ENCODE data around the gene GLYAT. TPM values are rescaled to one million over a fixed set of nuclear protein-coding genes. Genes with fewer than 3 reads are reported as not detected.

The GLYAT gene
- total and polyA plus RNA-seq, 2 donors (not counting 1 experiment from before 2014, with no cell fraction given) = not detected

DNA sequence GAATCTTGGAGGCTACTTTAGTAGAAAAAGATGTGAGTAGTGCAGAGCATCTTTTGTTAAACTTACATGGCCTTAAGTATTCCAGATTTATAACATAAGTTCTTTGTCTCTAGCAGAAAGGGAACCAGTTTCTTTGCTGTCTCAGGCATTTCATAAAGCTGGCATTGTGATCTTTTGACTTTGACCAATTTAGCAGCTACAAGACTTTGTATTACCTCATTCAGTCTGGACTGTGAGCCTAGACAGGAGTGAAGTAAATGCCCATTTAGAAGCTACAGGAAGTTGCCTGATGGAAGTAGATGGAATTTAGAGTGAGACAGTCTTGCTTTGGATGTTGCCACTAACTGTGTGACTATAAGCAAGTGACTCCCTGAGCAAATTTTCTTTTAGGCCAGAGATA, 25.7 kb upstream of the GLYAT start:
- Histone ChIP-seq H3K36me3 (replicated peaks in 1 of 2; ENCODE audit: control extremely low read depth in 1 of 2, control insufficient read depth in 1 of 2, extremely low read depth in 1 of 2, insufficient read depth in 2 of 2, low read length in 1 of 2) (no peaks in the 10 kb centered on the region), H3K27me3 (replicated peaks in 1 of 4; ENCODE audit: control extremely low read depth in 1 of 4, control insufficient read depth in 3 of 4, insufficient read depth in 4 of 4, low read length in 3 of 4) (no peaks in the 10 kb centered on the region), H2AFZ (ENCODE audit: insufficient read depth, low read depth, low read length, poor library complexity, severe bottlenecking) (no peak overlapping the region), H3K4me3 (ENCODE audit: control extremely low read depth in 1 of 5, extremely low read depth in 1 of 5, insufficient read depth in 1 of 5, low read depth in 2 of 5, low read length in 4 of 5) (no peak overlapping the region), H3K9ac (ENCODE audit: low read length) (no peak overlapping the region), H3K4me2 (replicated peaks; ENCODE audit: low read depth, low read length, poor library complexity, severe bottlenecking) (no peak overlapping the region), H3K4me1 (ENCODE audit: control insufficient read depth in 2 of 2, insufficient read depth in 2 of 2, low read length in 2 of 2) (no peaks in the 10 kb centered on the region), H4K20me1 (ENCODE audit: control insufficient read depth, insufficient read depth, low read length, poor library complexity, severe bottlenecking) (no peaks in the 10 kb centered on the region), H3K79me2 (ENCODE audit: control insufficient read depth, insufficient read depth, low read length) (no peaks in the 10 kb centered on the region), H3K9me3 (ENCODE audit: control extremely low read depth in 1 of 3, control insufficient read depth in 2 of 3, insufficient read depth in 1 of 3, low read length in 2 of 3) (no peaks in the 10 kb centered on the region), H3K27ac (ENCODE audit: low read length in 2 of 2) (no peak overlapping the region)
- POLR2A ChIA-PET = no interaction called here
- intact Hi-C loops (cut with micrococcal nuclease) = no loop called here
- DNase-seq (no peak), ATAC-seq (ENCODE audit: low read depth) (no peak)
- Mint-ChIP-seq H3K4me3 (no peak overlapping the region), H3K27ac (no peak overlapping the region), H3K9me3 (ENCODE audit: insufficient read depth) (peaks cover 3% of the 10 kb centered on the region), H3K27me3 (peaks cover 2% of the 10 kb centered on the region), H3K4me1 (no peaks in the 10 kb centered on the region)
- CTCF ChIA-PET = interaction anchor here (1.3 kb wide), 1 partner anchor 379 kb away, joined by 3 read pairs; no protein-coding TSS in a partner anchor
- TF ChIP-seq, protein P1, sequence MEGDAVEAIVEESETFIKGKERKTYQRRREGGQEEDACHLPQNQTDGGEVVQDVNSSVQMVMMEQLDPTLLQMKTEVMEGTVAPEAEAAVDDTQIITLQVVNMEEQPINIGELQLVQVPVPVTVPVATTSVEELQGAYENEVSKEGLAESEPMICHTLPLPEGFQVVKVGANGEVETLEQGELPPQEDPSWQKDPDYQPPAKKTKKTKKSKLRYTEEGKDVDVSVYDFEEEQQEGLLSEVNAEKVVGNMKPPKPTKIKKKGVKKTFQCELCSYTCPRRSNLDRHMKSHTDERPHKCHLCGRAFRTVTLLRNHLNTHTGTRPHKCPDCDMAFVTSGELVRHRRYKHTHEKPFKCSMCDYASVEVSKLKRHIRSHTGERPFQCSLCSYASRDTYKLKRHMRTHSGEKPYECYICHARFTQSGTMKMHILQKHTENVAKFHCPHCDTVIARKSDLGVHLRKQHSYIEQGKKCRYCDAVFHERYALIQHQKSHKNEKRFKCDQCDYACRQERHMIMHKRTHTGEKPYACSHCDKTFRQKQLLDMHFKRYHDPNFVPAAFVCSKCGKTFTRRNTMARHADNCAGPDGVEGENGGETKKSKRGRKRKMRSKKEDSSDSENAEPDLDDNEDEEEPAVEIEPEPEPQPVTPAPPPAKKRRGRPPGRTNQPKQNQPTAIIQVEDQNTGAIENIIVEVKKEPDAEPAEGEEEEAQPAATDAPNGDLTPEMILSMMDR (IDR thresholded peaks at IDR 0.05) = no peak
- TF ChIP-seq EZH2 (IDR thresholded peaks at IDR 0.05; ENCODE audit: borderline replicate concordance, insufficient read depth, low read depth, low read length, poor library complexity, severe bottlenecking) = no peak

DNA sequence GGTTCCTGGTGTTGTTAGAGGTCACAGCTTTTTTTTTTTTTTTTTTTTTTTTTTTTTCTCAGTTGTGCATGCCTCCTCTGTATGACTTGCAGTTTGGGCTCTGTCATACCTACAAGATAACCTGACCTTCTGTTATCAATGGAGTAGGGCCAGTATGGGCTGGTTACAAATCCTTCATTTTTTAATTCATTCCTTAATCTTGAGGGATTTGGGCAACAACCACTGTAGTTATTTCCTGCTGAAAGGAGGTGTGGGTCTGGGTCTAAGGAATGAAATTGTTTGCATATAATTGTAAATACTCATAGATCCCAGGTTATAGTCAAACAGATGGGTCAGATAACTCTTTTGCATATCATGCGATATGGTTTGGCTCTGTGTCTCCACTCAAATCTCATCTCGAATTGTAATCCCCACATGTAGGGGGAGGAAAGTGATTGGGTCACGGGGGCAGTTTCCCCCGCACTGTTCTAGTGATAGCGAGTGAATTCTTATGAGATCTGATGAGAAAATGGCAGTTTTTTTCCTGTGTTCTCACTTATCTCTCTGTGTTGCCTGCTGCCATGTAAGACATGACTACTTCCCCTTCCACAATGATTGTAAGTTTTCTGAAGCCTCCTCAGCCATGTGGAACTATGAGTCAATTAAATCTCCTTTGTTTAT, 14.1 kb upstream of the GLYAT start:
- Mint-ChIP-seq H3K4me3 (no peak overlapping the region), H3K27me3 (peaks cover 17% of the 10 kb centered on the region), H3K4me1 (no peaks in the 10 kb centered on the region), H3K27ac (no peak overlapping the region), H3K9me3 (ENCODE audit: insufficient read depth) (no peaks in the 10 kb centered on the region)
- no peaks in the 10 kb centered on the region for H3K36me3 ChIP-seq (replicated peaks in 1 of 2; ENCODE audit: control extremely low read depth in 1 of 2, control insufficient read depth in 1 of 2, extremely low read depth in 1 of 2, insufficient read depth in 2 of 2, low read length in 1 of 2)
- intact Hi-C loops (cut with micrococcal nuclease) = no loop called here
- no peak for ATAC-seq (ENCODE audit: low read depth)
- H3K9ac ChIP-seq (ENCODE audit: low read length) = no peak overlapping the region
- no peaks in the 10 kb centered on the region for H4K20me1 ChIP-seq (ENCODE audit: control insufficient read depth, insufficient read depth, low read length, poor library complexity, severe bottlenecking)
- no CpG with 5 or more reads among the region's 5 CpGs for WGBS (ENCODE audit: insufficient coverage)
- no peak for DNase-seq
- H3K27ac ChIP-seq (ENCODE audit: low read length in 2 of 2) = no peak overlapping the region
- no peak overlapping the region for H2AFZ ChIP-seq (ENCODE audit: insufficient read depth, low read depth, low read length, poor library complexity, severe bottlenecking)
- no peak overlapping the region for H3K4me3 ChIP-seq (ENCODE audit: control extremely low read depth in 1 of 5, extremely low read depth in 1 of 5, insufficient read depth in 1 of 5, low read depth in 2 of 5, low read length in 4 of 5)
- peaks cover 2 to 9% (median 2%) of the 10 kb centered on the region in 3 donors for H3K9me3 ChIP-seq (ENCODE audit: control extremely low read depth in 1 of 3, control insufficient read depth in 2 of 3, insufficient read depth in 1 of 3, low read length in 2 of 3)
- no peaks in the 10 kb centered on the region for H3K79me2 ChIP-seq (ENCODE audit: control insufficient read depth, insufficient read depth, low read length)
- POLR2A ChIA-PET = no interaction called here
- no peak overlapping the region for H3K4me2 ChIP-seq (replicated peaks; ENCODE audit: low read depth, low read length, poor library complexity, severe bottlenecking)
- CTCF ChIA-PET = no interaction called here
- peaks cover 0 to 20% (median 8%) of the 10 kb centered on the region in 4 experiments for H3K27me3 ChIP-seq (replicated peaks in 1 of 4; ENCODE audit: control extremely low read depth in 1 of 4, control insufficient read depth in 3 of 4, insufficient read depth in 4 of 4, low read length in 3 of 4)
- no peak for TF ChIP-seq EZH2 (IDR thresholded peaks at IDR 0.05; ENCODE audit: borderline replicate concordance, insufficient read depth, low read depth, low read length, poor library complexity, severe bottlenecking)
- TF ChIP-seq, protein P1 (IDR thresholded peaks at IDR 0.05) = no peak
- H3K4me1 ChIP-seq (ENCODE audit: control insufficient read depth in 2 of 2, insufficient read depth in 2 of 2, low read length in 2 of 2) = no peaks in the 10 kb centered on the region

Measured in B cell (primary cell).